ENCODE results near the gene MED13. TPM values are rescaled to one million over a fixed set of nuclear protein-coding genes. Genes with fewer than 3 reads are reported as not detected.

The MED13 gene
- total RNA-seq, 1 experiment from 2014 or later: 60.7 TPM

- TF ChIP-seq CTCF (conservative IDR thresholded peaks at IDR 0.05): no peak
- H3K4me1 Mint-ChIP-seq: no peaks in the 10 kb centered on the region
- Histone ChIP-seq H4K91ac (ENCODE audit: insufficient read length, low read depth, low read length) (no peak overlapping the region), H3K4me2 (ENCODE audit: insufficient read depth, insufficient read length, low read length) (no peak overlapping the region), H3K27me3 (ENCODE audit: insufficient read depth, low read length) (no peaks in the 10 kb centered on the region), H2AFZ (ENCODE audit: low read length) (no peak overlapping the region), H3K79me1 (ENCODE audit: insufficient read depth, low read depth, low read length, poor library complexity, severe bottlenecking) (no peaks in the 10 kb centered on the region), H4K20me1 (ENCODE audit: control insufficient read depth, insufficient read depth, insufficient read length) (no peaks in the 10 kb centered on the region), H3K23ac (ENCODE audit: insufficient read length, low read depth, low read length) (no peak overlapping the region), H2BK15ac (ENCODE audit: low read depth, low read length) (no peak overlapping the region), H2AK5ac (ENCODE audit: insufficient read length, low read length) (no peak overlapping the region), H4K8ac (replicated peaks; ENCODE audit: insufficient read length, low read depth, low read length) (no peak overlapping the region), H3K79me2 (ENCODE audit: insufficient read depth, low read length) (no peaks in the 10 kb centered on the region), H3K4me1 (ENCODE audit: insufficient read depth, low read length) (no peaks in the 10 kb centered on the region), H3K23me2 (ENCODE audit: insufficient read length, low read depth, low read length, poor library complexity, severe bottlenecking) (no peaks in the 10 kb centered on the region), H3K9ac (ENCODE audit: extremely low read depth, insufficient read length, low read length) (no peak overlapping the region), H3K14ac (ENCODE audit: insufficient read depth, low read length) (no peak overlapping the region), H2BK120ac (ENCODE audit: low read depth, low read length, poor library complexity, severe bottlenecking) (no peak overlapping the region), H3T11ph (ENCODE audit: low read length) (no peak overlapping the region), H3K18ac (ENCODE audit: insufficient read length, low read depth, low read length) (no peak overlapping the region), H2BK12ac (ENCODE audit: insufficient read length, low read depth, low read length) (no peak overlapping the region), H3K4ac (ENCODE audit: low read depth, low read length) (no peak overlapping the region), H2BK5ac (ENCODE audit: insufficient read length, low read length) (no peak overlapping the region), H2BK20ac (ENCODE audit: low read depth, low read length, poor library complexity, severe bottlenecking) (no peak overlapping the region), H3K9me3 (ENCODE audit: control insufficient read depth, low read depth, low read length) (no peaks in the 10 kb centered on the region), H3K56ac (ENCODE audit: insufficient read length, low read depth, low read length) (no peak overlapping the region), H4K5ac (ENCODE audit: insufficient read length, low read depth, low read length) (no peak overlapping the region), H3K27ac (ENCODE audit: insufficient read length, low read depth, low read length) (no peak overlapping the region)
- H3K27me3 Mint-ChIP-seq (ENCODE audit: low read depth): no peaks in the 10 kb centered on the region
- DNase-seq: no peak
- no peaks in the 10 kb centered on the region for H3K9me3 Mint-ChIP-seq
- no peak overlapping the region for H3K4me3 Mint-ChIP-seq
- no peak overlapping the region for H3K27ac Mint-ChIP-seq
- no CpG with 5 or more reads among the region's 3 CpGs for WGBS (ENCODE audit: extremely low coverage, insufficient read length, low lambda C conversion rate)
- H3K36me3 Mint-ChIP-seq (ENCODE audit: insufficient read depth in 1 of 3, low read depth in 3 of 3): no peaks in the 10 kb centered on the region
These were observed 24.3 kb upstream of the MED13 start for GRCh38 chr17:62089334-62089733.

All from H9 (cell line).